ENCODE results near the gene TBC1D2B.

The TBC1D2B gene

DNA sequence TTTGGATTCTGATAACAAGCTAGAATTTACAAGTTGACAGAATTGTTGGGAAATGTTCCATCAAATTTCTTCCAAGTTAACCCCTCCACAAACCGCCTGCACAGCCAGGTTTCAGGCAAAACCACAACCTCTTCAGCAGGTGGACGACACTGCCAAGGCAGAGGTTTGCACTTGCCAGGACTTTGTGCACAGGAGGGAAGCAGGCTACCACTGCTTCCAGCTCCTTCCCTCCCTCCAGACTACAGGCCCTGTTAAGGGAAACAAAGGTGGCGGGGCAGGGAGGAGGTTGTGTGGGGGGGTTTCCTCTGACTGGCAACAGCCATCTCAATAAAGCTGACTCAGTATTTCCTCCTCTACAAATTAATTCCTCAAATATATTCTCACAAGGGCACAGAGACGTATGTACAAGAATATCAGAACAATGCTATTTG, 42.2 kb downstream of the TBC1D2B start:
- DNase-seq (ENCODE audit: low spot score in 2 of 2), result no peak
- in situ Hi-C loops (cut with MboI; ENCODE audit: low sequenced_read_pairs), result no loop called here
- H3K36me3 ChIP-seq (replicated peaks), result no peaks in the 10 kb centered on the region
- H3K27me3 ChIP-seq (ENCODE audit: low read depth), result no peaks in the 10 kb centered on the region
- no peaks in the 10 kb centered on the region for H3K9me3 ChIP-seq
- H3K4me1 ChIP-seq, result no peaks in the 10 kb centered on the region
- H3K4me3 ChIP-seq, result no peak overlapping the region

DNA sequence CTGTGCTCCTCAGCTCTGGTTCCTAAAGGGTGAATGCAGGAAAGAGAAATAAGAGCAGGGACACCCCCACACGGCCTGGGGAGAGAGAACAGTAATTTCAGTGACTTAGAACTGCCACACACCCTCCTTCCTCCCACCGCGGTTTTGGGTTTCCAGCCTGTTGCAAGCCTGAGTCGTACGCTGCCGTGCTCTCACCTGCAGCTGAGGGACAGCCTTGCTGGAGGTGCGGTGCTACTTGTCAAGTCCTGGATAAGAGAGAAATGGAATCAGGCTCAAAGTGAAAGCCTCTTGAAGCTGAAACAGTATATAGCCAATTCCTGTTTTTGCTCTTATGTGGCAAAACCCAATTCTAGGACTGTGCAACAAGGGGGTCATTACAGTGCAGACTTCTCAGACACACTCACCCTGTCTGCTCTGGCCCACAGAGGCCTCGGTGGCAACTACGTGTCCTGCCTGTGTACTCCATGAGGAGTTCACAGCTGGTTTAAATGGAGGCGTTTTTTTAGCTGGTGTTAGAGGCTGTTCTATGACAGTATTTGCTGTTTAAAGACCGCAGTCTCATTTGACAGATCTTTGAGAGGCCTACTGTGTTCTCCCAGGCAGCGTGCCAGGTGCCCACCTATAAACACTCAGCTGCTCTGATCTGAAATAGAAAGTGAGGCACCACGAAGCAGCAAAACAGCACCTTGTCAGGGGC, 42.9 kb downstream of the TBC1D2B start:
- no peak for DNase-seq (ENCODE audit: low spot score in 2 of 2)
- H3K4me1 ChIP-seq, result no peaks in the 10 kb centered on the region
- H3K4me3 ChIP-seq, result no peak overlapping the region
- in situ Hi-C loops (cut with MboI; ENCODE audit: low sequenced_read_pairs), result no loop called here
- H3K27me3 ChIP-seq (ENCODE audit: low read depth), result no peaks in the 10 kb centered on the region
- H3K9me3 ChIP-seq, result no peaks in the 10 kb centered on the region
- peaks cover 4% of the 10 kb centered on the region; the same call in 1 of the 2 replicates for H3K36me3 ChIP-seq (replicated peaks)

- Histone ChIP-seq H3K9me3 (no peaks in the 10 kb centered on the region), H3K36me3 (replicated peaks) (peaks cover 9% of the 10 kb centered on the region; the same call in 1 of the 2 replicates), H3K4me3 (no peak overlapping the region), H3K27me3 (ENCODE audit: low read depth) (no peaks in the 10 kb centered on the region), H3K4me1 (no peaks in the 10 kb centered on the region)
- no peak for DNase-seq (ENCODE audit: low spot score in 2 of 2)
- in situ Hi-C loops (cut with MboI; ENCODE audit: low sequenced_read_pairs), result no loop called here
These were observed 43.6 kb downstream of the TBC1D2B start for GRCh38 chr15:78033864-78034263.

- in situ Hi-C loops (cut with MboI; ENCODE audit: low sequenced_read_pairs), result no loop called here
- H3K27me3 ChIP-seq (ENCODE audit: low read depth), result no peaks in the 10 kb centered on the region
- peaks cover 16% of the 10 kb centered on the region for H3K36me3 ChIP-seq (replicated peaks)
- no peak overlapping the region for H3K4me3 ChIP-seq
- no peaks in the 10 kb centered on the region for H3K4me1 ChIP-seq
- DNase-seq (ENCODE audit: low spot score in 2 of 2), result no peak
- H3K9me3 ChIP-seq, result no peaks in the 10 kb centered on the region
These were observed 44.8 kb downstream of the TBC1D2B start for GRCh38 chr15:78032671-78033070.

- H3K27me3 ChIP-seq (ENCODE audit: low read depth), result no peaks in the 10 kb centered on the region
- in situ Hi-C loops (cut with MboI; ENCODE audit: low sequenced_read_pairs), result no loop called here
- no peaks in the 10 kb centered on the region for H3K4me1 ChIP-seq
- no peaks in the 10 kb centered on the region for H3K9me3 ChIP-seq
- H3K36me3 ChIP-seq (replicated peaks), result peaks cover 44% of the 10 kb centered on the region
- no peak for DNase-seq (ENCODE audit: low spot score in 2 of 2)
- H3K4me3 ChIP-seq, result no peak overlapping the region
These were observed 52.6 kb downstream of the TBC1D2B start for GRCh38 chr15:78024883-78025282.

DNA sequence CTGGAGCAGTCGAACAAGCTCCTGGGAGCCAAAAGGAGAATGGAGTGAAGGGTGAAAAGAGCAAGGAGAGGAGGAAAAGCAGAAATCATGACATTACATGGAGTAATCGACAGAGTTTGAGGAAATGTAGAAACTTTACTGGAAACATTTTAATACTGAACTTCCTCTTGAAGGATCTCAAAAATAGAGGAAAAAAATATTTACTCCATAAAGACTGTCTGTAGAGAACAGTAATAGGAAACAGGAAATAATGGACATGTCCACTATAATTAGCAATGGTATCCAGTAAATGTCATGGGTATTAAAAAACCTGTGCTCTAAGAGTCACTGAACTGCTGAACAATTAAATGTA, 53.0 kb downstream of the TBC1D2B start:
- H3K4me1 ChIP-seq, result no peaks in the 10 kb centered on the region
- H3K27me3 ChIP-seq (ENCODE audit: low read depth), result no peaks in the 10 kb centered on the region
- no peaks in the 10 kb centered on the region for H3K9me3 ChIP-seq
- H3K36me3 ChIP-seq (replicated peaks), result peaks cover 40% of the 10 kb centered on the region
- H3K4me3 ChIP-seq, result no peak overlapping the region
- in situ Hi-C loops (cut with MboI; ENCODE audit: low sequenced_read_pairs), result no loop called here
- DNase-seq (ENCODE audit: low spot score in 2 of 2), result no peak

GRCh38 chr15:78023865-78024518, 53.5 kb downstream of the TBC1D2B start:
- in situ Hi-C loops (cut with MboI; ENCODE audit: low sequenced_read_pairs), result no loop called here
- Histone ChIP-seq H3K4me1 (no peaks in the 10 kb centered on the region), H3K36me3 (replicated peaks) (peaks cover 37% of the 10 kb centered on the region), H3K27me3 (ENCODE audit: low read depth) (no peaks in the 10 kb centered on the region), H3K9me3 (no peaks in the 10 kb centered on the region), H3K4me3 (no peak overlapping the region)
- no peak for DNase-seq (ENCODE audit: low spot score in 2 of 2)

DNA sequence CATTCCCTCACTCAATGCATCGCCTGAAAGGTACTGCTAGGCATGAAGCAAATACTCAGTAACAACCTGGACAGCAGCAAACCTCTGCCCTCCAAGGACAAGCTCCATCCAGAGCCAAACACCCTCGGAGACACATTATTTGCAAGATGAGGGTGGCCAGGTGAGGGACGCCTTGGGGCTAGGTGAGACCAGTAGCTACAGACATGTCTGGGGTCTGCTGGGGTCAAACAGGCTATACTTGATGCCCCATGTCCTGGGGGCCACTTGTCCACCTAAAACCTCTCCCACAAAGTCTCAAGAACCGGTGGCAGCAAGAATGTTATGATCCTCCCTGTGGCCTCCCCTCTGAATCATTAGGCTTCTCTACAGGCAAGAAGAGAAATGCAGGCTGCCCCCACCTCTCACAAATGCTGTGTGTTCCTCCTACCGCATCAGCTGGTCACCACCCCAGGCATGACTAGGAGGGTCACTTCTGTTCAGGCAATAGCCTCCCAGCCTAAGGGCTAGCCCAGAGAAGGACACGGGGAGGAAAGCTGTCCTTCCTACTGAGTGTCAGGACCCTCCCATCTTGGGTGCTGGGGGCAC, 54.3 kb downstream of the TBC1D2B start:
- Histone ChIP-seq H3K9me3 (no peaks in the 10 kb centered on the region), H3K4me3 (no peak overlapping the region), H3K4me1 (no peaks in the 10 kb centered on the region), H3K27me3 (ENCODE audit: low read depth) (no peaks in the 10 kb centered on the region), H3K36me3 (replicated peaks) (peaks cover 31% of the 10 kb centered on the region)
- no peak for DNase-seq (ENCODE audit: low spot score in 2 of 2)
- in situ Hi-C loops (cut with MboI; ENCODE audit: low sequenced_read_pairs), result no loop called here

GRCh38 chr15:78021761-78022160, 55.8 kb downstream of the TBC1D2B start:
- DNase-seq (ENCODE audit: low spot score in 2 of 2), result no peak
- Histone ChIP-seq H3K9me3 (no peaks in the 10 kb centered on the region), H3K4me3 (no peak overlapping the region), H3K4me1 (no peaks in the 10 kb centered on the region), H3K27me3 (ENCODE audit: low read depth) (no peaks in the 10 kb centered on the region), H3K36me3 (replicated peaks) (peaks cover 35% of the 10 kb centered on the region)
- in situ Hi-C loops (cut with MboI; ENCODE audit: low sequenced_read_pairs), result no loop called here

GRCh38 chr15:78020007-78020406, 57.5 kb downstream of the TBC1D2B start:
- in situ Hi-C loops (cut with MboI; ENCODE audit: low sequenced_read_pairs), result no loop called here
- H3K9me3 ChIP-seq, result no peaks in the 10 kb centered on the region
- H3K4me1 ChIP-seq, result no peaks in the 10 kb centered on the region
- H3K36me3 ChIP-seq (replicated peaks), result peaks cover 39% of the 10 kb centered on the region
- no peaks in the 10 kb centered on the region for H3K27me3 ChIP-seq (ENCODE audit: low read depth)
- H3K4me3 ChIP-seq, result no peak overlapping the region
- no peak for DNase-seq (ENCODE audit: low spot score in 2 of 2)

GRCh38 chr15:78018946-78019644, 58.4 kb downstream of the TBC1D2B start:
- DNase-seq (ENCODE audit: low spot score in 2 of 2), result no peak
- no peaks in the 10 kb centered on the region for H3K27me3 ChIP-seq (ENCODE audit: low read depth)
- in situ Hi-C loops (cut with MboI; ENCODE audit: low sequenced_read_pairs), result no loop called here
- no peak overlapping the region for H3K4me3 ChIP-seq
- no peaks in the 10 kb centered on the region for H3K4me1 ChIP-seq
- H3K36me3 ChIP-seq (replicated peaks), result peaks cover 30% of the 10 kb centered on the region
- H3K9me3 ChIP-seq, result no peaks in the 10 kb centered on the region

- in situ Hi-C loops (cut with MboI; ENCODE audit: low sequenced_read_pairs), result no loop called here
- no peaks in the 10 kb centered on the region for H3K4me1 ChIP-seq
These were observed 59.1 kb downstream of the TBC1D2B start for GRCh38 chr15:78018445-78018844.

DNA sequence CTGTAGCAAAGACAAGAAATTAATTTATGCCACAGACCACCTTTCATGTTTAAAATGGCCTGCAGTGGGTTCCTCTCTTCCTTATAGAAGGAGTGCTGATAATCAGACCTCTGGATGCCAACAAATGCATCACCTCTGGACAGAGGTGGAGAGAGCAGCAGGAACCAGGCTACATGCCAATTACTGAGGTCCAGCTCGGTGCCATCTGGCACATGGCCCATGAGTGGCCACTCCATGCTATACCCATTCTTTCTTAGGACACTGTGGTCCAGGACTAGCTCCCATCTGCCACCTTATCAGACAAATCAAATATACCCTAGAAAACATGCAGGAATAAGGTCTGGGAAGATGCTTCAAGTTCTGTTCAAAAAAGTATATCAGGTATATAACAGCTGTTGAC, 60.7 kb downstream of the TBC1D2B start:
- H3K9me3 ChIP-seq, result no peaks in the 10 kb centered on the region
- H3K4me1 ChIP-seq, result no peaks in the 10 kb centered on the region
- peaks cover 41% of the 10 kb centered on the region for H3K36me3 ChIP-seq (replicated peaks)
- in situ Hi-C loops (cut with MboI; ENCODE audit: low sequenced_read_pairs), result no loop called here
- no peaks in the 10 kb centered on the region for H3K27me3 ChIP-seq (ENCODE audit: low read depth)
- DNase-seq (ENCODE audit: low spot score in 2 of 2), result no peak
- H3K4me3 ChIP-seq, result no peak overlapping the region

More at GRCh38 chr15:78018445-78018844, 59.1 kb downstream of the TBC1D2B start:
- no peaks in the 10 kb centered on the region for H3K27me3 ChIP-seq (ENCODE audit: low read depth)
- peaks cover 27% of the 10 kb centered on the region for H3K36me3 ChIP-seq (replicated peaks)
- H3K4me3 ChIP-seq, result no peak overlapping the region
- no peaks in the 10 kb centered on the region for H3K9me3 ChIP-seq
- no peak for DNase-seq (ENCODE audit: low spot score in 2 of 2)

GRCh38 chr15:78012643-78013077, 64.9 kb downstream of the TBC1D2B start:
- in situ Hi-C loops (cut with MboI; ENCODE audit: low sequenced_read_pairs), result no loop called here
- H3K36me3 ChIP-seq (replicated peaks), result peaks cover 47% of the 10 kb centered on the region

More at GRCh38 chr15:78012643-78013077, 64.9 kb downstream of the TBC1D2B start:
- H3K4me1 ChIP-seq, result no peaks in the 10 kb centered on the region
- DNase-seq (ENCODE audit: low spot score in 2 of 2), result no peak
- no peak overlapping the region for H3K4me3 ChIP-seq
- H3K27me3 ChIP-seq (ENCODE audit: low read depth), result no peaks in the 10 kb centered on the region
- no peaks in the 10 kb centered on the region for H3K9me3 ChIP-seq
